GM21390 (cell line): ENCODE results near the gene LPCAT1.

Experiments
- ATAC-seq: cut with Tn5 transposase; IDR thresholded peaks from one replicate; pipeline ENCODE4 v1.9.1; 2021; ENCODE audit not compliant: unreplicated experiment

LPCAT1 gene

DNA sequence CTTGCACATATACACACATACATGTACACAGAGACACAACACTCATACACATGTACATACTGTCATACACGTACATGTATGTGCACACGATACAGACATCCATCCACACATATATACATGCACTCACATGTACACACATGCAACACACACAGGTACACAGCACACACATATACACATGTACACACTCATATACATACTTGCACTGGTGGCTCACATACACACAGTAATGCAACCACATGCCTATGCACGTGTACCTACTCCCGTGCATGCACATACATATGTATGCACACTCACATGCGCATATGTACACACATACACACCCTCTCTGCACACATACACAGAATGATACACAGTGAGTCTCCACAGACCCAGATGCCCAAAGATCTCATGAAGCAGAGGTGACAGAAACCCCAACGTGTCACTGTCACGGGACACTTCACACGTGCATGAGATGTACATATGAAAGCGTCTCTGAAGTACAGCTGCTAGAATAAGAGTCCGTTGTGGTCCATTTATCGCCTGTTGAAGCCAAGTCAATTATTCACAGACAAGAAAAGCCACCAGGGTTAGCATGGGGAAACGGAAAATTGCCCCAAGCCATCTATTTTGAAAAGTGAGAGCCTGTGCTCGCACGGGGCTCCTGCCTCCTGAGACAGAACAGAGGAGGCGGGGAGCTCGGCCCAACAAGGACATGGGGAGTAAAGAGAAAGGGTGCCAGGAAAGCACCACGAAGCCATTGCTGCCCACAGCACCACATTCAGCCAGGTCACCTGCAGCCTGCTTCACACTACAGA is 24.9 kb downstream of the LPCAT1 start:
- peak; percentile 34 for ATAC-seq

DNA sequence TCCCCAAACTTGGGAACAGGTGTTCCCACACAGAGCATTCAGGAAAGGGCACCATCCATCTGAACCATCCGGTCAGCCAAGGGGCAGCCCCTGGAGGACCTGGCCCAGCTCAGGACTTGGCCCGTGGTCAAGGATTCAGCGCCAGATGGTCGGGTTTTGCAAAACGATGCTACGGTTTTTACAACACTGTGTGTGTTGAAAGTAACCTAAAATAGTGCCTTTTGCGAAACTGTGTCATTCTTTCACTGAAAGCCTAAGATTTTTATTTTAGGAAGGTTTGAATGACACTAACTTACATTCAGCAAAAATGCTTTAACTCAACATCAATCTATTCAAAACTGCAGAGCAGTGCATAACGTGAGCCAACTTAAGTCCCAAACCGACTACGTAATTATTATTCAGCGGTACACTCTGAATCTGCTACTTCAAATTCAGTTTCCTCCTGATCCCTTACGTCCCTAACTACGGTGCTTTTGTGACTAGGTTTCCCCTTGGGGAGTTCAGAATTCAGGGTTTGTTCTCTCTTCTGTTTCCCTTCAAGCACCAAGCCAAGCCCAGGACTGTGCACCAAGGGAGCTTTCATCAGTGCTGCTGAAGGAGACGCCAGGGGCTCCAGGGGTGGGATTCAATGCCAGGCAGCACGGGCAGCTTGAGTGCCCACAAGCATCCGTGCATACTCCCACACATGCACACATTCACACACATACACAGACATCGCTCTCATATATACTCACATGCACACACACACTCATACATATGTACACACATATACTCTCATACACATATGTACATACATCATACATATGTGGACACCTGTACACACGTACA is 25.8 kb downstream of the LPCAT1 start:
- peak; percentile 27 for ATAC-seq

DNA sequence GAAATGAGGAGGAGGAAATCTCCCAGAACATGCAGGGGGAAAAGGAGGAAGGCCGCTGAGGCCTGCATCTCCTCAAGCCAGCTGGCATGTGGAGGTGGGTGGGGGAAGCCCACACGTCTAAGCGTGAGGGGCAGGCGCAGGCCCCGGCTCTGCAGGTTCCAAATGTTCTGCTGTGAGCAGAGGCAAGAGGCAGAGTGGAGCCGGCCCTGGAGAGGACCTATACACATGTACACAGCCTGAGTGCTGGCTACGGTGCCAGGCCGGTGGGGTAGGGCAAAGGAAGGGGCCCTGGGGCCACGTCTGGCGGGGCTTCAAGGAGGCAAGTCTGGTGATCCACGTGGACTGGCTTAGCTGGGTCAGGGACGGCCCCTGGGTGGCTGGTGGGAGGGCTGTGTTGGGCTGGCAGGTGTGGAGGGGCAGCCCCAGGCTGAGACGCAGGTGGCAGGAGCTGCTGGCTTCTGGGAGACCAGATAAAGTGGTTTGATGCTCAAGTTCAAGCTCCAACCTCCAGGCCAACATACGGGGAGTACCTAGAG is 26.4 kb downstream of the LPCAT1 start:
- peak; percentile 29 for ATAC-seq

DNA sequence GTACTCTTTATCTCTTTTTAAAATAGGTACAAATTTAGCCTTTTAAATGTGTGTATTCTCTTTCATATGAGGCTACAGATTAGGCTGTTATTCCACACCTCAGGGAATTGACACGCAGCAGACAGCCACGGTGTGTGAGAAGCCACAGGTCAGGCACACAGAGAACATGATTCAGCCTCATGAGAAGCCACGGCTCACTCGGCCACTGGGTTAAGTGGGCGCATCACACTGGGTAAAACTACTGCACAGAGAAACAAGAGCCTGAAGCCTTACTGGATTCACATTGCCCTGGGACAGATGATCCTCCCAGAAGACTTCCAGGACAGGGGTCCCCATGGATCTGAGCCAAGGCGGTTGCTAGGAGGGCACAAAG is 28.2 kb downstream of the LPCAT1 start:
- ATAC-seq, result no peak

DNA sequence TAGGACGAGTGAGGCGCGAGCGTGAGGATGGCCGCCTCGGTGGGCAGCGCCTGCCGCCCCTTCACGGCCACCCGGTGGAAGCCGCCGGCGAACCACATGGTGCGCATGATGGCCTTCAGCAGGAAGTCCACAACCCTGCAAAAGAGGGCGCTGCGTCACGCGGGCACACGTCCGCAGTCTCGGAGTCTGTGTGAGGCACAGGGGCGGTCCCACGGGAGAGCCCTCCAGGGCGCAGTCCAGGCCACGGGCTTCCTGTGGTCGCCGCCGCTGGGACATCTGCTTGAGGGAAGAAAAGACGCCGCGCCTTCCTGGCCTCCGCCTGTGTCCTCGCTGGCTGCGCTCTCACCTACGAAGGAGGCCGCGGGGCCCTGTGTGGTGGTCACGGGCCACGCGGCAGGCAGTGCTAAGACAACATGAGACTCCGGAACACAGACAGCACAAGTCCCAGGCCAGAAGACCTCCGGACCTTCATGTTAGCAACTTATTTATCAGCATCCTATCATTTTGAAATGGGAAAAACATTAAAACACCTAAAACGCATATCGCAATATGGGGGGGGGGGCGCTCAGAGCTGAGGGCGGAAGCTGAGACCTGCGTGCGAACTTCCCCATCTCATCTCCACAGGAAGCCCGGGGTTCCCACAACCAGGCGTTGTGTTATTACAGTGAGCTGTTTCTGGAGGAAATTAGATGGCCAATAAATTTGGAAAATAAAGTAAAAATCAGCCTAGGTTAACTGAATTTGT is 28.8 kb downstream of the LPCAT1 start:
- peak; percentile 27 for ATAC-seq

DNA sequence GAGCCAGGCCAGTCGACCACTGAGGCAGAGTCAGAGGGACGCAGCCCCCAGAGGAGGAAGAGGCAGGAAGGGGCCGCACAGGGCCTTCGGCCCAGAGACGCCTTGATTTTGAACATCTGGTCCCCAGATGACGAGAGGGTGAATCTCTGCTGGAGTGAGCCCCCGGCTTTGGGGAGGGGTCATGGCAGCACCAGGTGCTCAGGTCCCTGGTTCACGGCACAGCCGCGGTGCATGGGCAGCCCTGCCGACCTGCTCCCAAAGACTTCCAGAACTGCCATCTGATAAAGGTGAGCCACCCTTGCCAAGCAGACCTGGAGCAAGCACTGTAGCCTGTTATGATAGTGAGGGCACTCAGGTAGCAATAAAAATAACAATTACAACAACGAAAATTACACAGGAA is 29.8 kb downstream of the LPCAT1 start:
- ATAC-seq, result no peak

DNA sequence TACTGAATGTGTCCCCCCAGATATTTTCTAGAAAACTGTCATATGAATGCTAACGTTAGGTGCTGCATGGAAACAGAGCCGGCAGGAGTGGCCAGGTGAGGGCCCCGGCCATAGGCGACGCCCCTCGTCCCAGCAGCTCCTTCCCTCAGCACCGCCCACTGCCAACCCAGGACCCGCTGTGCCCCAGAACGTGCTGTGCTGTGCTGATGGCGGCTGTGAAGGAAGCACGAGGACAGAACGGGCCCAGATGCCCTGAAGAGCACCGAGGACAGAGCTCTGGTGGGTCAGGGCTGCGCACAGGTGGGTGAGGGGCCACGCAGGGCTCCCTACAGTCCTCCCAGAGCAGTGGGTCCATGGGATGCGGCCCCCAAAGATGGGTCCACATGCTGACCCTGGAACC is 30.3 kb downstream of the LPCAT1 start:
- no peak for ATAC-seq

DNA sequence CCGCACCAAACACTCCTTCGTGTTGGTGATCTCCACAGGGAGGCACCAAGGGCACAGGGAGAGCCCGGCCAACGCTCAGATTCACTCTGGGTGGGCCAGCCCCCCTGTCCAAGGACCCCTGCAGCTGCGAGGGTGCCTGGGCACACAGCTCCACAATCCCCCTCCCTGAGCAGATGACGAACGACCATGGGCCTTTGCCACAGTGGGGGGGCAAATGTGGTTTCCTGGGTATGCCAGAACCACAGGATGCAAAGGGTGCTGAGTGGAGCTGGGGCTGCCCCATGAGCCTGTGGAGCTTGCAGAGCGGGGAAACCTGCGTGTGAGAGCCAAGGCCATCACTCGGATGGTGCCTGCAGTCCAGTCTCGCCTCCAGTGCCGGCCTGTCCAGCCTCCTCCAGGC is 31.0 kb downstream of the LPCAT1 start:
- ATAC-seq, result no peak

DNA sequence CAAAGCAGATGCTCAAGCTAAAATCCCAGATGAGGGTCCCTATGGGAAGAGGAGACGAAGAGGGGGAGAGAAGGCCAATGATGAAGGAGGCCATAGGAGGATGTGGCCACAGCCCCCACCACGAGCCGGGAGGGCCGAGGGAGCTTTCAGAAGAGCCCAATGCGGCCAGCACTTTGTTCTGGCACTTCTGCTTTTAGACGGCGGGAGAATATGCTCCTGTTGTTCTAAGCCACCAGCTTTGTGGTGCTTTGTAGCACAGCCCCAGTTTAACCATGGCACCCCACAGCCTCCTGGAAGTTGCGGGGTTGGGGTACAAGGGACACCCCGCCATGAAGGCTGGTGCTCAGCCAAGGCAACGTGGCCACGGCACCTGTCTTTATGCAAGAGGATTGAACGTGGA is 33.4 kb downstream of the LPCAT1 start:
- ATAC-seq, result no peak

DNA sequence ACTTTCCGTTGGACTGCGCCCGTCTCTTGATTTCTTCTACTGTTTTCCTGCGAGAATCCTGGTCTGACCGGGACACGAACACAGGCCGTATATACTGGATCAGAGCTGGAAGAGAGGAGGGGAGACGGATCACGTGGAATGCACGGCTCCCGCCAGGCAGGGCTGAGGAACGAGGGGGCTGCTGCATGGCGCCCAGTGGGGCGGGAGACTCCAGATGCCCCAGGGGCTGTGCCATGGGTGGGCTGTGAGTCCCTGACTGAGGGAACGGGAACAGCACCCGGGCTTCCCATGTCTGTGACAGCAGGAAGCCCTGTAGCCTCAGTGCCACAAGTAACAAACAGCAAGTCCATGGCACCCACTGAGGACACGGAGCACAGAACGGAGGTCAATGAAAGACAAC is 34.0 kb downstream of the LPCAT1 start:
- no peak for ATAC-seq

DNA sequence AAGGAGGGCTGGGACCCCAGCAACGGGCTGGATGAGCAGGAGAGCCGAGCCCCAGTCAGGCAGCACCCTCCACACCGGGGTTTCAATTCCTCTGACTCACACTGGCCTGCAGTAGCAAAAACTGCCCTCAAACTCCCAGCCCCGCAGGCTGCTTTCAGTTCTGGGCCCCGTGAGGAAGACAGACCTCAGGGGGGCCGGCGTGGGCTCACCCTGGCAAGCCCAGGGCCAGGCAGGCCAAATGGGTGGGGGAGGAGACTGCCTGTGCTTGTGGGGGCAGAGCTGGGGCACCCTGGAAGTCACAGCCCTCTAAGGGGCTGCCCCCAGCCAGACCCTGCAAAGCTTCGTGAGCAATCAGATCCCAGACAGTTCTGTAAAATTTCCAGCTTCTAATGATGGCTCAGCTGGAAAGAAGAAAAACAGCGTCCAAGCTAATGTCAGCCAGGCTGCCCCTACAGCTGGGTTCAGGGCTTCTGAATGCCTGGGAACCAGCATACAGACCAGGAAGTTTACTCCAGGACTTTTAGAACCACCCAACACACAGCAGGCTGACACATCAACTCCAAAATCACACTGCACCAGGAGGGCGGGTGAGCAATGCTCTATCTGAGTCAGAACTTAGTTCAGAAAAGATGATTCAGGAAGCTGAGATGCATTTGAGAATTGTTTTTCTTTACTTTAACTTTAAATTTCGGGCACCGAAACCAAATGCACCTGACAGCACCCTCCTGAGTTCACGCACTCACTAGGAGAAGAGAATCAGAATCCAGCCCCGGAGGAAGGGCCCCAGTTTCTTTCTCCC is 34.7 kb downstream of the LPCAT1 start:
- peak; percentile 51 for ATAC-seq

DNA sequence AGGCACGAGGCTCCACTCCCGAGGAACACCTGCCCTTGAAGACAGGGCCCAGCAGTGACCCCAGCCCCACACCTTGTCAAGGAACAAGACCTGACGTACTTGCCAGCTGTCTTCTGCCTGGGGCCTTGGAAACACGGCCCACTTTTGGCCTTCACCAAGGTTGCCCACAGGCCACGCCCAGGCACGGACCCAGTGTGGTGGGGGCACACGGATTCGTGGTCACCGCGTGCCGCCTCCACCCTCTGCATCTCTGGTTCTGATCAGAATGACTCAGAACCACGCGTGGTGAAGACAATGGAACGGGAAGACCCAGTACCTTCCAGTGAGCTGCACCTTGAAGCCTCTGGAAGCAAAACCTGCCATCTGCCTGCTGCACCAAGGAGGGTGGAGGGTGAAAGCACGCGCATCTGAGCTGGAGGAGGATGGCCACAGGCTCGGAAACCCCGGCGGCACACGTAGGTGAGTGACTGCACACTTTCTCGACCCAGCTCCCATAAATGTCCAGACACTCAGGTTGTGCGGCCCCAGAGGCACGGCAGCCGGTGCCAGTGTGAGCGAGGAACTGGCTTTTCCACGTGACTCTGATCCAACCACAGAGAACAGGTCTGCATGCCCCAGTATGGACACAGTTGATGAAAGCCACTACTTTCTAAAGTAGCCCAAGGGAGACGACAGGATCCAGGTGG is 36.5 kb downstream of the LPCAT1 start:
- no peak for ATAC-seq

DNA sequence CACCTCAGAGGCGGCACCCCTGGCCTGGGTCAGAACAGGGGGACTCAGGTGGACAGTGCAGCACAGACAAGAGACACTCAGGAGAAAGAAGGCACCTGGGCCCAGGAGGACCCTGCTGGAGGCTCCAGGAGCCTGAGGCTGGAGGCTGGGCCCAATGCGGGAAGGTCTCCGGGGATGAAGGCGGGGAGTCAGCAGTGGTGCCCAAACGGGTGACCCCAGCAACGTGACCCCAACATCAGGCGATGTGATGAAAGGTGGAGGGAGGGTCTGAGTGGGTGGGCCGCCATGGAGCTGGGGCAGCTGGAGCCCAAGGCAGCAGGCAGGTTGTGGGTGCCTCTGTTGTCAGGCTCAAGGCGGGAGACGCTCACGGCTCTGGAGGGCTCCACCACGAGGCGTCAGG is 37.5 kb downstream of the LPCAT1 start:
- ATAC-seq, result no peak

DNA sequence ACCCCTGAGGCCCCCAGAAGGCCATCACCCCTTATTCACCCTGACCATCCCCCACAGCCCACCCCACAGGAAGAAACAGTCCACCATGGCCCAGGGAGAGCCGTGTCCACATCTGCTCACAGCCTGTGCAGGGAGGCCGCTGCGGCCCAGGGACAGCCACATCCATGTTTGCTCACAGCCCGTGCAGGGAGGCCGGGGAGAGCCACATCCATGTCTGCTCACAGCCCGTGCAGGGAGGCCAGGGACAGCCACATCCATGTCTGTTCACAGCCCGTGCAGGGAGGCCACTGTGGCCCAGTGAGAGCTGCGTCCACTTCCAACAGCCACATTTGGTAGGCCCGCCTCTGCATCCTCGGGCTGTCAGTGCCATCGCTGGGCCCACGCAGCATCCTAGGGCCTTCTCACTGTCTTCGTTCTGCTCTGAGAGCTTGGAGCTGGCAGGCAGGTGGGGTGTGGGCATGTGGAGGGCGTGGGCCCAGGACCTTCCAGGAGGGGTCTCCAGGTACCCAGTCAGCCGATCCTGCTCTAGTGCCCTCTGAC is 38.1 kb downstream of the LPCAT1 start:
- no peak for ATAC-seq

DNA sequence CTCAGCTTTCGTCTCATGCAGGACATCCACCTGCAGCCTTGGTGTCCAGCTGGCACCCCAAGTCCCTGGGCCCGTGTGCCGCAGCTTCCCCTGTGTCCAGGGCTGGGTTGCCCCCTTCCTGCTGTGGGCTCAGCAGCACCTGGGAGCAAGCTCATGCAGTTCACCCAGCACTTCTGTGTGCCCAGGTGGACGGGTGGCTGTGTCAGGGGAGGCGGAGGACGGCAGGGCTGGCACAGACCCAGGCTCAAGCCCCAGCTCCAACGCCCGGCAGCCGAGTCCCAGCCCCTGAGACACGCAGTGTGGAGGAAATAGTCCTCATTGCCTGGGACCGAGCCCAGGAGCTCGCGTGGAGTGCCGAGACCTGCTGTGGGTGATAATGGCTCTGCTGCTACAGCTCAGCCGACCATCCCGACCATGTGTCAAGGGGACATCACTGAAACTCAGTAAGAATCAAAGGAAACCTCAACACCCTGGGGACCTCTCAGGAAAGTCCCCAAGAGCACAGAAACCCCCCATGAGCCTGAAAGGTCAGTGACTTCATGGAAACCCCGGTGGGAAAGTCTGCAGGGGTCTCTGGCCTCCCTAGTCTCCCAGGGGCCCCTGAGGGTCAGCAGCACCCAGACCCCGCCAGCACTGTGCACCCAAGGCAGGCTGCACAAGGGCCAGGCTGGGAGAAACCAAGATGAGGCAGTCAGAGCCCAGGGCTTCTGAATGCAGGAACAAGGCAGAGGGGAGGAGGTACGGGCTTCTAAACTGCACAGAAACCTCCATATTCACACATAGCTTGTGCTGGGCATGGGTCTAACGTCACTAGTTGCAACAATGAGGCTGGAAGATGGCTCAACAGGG is 38.8 kb downstream of the LPCAT1 start:
- peak; percentile 47 for ATAC-seq

DNA sequence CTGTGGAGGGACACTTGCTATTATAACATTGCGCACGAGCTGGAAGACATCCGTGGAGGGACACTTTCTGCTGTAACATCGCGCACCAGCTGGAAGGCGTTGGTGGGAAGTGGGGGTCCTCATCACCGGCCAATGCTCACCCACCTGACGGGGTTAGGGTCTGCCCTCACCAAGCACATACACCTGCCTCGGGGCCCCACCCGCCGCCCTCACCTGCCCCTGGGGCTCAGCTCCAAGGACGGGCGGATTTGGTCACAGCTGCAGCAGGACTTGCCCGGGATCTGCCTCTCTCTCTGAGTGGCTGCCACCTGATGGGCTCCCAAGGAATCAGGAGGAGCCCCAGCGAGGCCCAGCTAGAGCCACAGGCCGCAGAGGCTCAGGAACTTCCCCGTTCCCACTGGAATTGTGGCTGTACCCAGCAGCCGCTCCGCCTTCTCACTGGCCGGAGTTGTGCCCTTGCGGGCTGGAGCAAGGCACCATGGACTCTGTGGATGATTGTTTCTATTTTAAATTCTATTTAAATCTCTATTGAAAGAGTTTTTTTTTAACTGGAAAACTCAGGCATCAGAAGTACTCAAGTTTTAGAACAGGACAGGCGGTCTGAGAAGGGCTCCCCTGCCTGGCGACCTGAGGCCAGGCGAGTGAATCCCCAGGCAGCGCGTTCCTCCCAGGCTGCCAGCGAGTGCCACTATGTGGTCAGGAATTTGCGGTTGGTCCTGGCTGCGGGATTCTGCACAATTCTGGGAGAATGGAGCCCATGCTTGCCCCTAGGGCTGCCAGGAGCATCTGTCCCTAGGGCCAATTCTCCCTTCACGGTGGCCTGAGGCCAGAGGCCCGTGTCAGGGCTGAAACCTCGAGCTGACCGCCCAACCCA is 39.7 kb downstream of the LPCAT1 start:
- no peak for ATAC-seq

DNA sequence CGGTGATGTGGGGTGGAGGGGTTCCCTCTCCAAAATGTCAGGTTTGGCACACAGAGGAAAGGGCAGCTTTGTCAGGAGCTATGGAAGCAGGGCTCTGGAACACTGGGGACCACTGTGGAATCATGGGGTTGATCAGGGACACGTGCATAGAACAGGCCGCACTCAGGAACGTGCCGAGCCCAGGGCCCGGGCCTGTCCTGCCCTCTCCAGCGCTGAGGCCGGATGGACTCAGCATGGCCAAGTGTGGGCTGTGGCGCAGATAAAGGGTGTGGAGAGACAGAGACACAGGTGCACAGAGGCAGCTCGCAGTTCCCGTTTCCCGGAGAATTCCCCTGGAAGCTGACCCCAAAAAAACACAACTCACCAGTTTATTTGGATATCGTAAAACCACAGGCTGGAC is 40.7 kb downstream of the LPCAT1 start:
- ATAC-seq, result no peak

DNA sequence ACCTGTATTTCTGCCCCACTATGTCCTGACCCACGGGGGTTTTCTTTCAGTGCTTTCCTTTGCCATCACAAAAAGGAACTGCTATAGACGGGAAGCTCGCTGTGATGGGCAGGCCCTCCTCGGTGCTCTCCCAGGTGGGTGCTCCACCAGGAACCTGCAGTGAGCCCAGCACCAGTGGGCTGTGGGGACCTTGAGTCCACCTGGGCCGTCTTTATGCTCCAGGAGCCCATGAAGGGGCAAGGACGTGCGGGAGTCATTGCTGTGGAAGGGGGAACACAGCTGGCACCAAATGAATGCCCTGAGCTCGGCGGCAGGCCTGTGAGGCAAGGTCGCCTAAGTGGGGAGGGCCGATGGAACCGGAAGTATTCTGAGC is 41.8 kb downstream of the LPCAT1 start:
- no peak for ATAC-seq
